ENCODE data around the gene PIK3R6. TPM values are rescaled to one million over a fixed set of nuclear protein-coding genes. Genes with fewer than 3 reads are reported as not detected.

Gene PIK3R6
- total and polyA plus RNA-seq, 2 donors, result 0.79 to 0.95 TPM

GRCh38 chr17:8875957-8876356 lies 8.5 kb upstream of the PIK3R6 start:
- no peak overlapping the region for H3K4me3 ChIP-seq (ENCODE audit: low read depth, low read length)
- no peak overlapping the region for H3K27ac ChIP-seq (ENCODE audit: low read depth)
- no peaks in the 10 kb centered on the region for H3K4me1 ChIP-seq (ENCODE audit: insufficient read depth)
- DNase-seq (ENCODE audit: extremely low spot score), result no peak
- WGBS, result 67% methylated on average over 5 of the region's 5 CpGs
- no peaks in the 10 kb centered on the region for H3K36me3 ChIP-seq (ENCODE audit: insufficient read depth)

- DNase-seq (ENCODE audit: extremely low spot score), result no peak
- Histone ChIP-seq H3K4me1 (ENCODE audit: insufficient read depth) (no peaks in the 10 kb centered on the region), H3K27ac (ENCODE audit: low read depth) (no peak overlapping the region), H3K4me3 (ENCODE audit: low read depth, low read length) (no peak overlapping the region), H3K36me3 (ENCODE audit: insufficient read depth) (no peaks in the 10 kb centered on the region)
- 77% methylated on average over 12 of the region's 12 CpGs for WGBS
Measured at GRCh38 chr17:8875436-8875835, 8.0 kb upstream of the PIK3R6 start.

- WGBS, result 56% methylated on average over 19 of the region's 19 CpGs
- Histone ChIP-seq H3K4me1 (ENCODE audit: insufficient read depth) (no peaks in the 10 kb centered on the region), H3K27ac (ENCODE audit: low read depth) (no peak overlapping the region), H3K4me3 (ENCODE audit: low read depth, low read length) (no peak overlapping the region), H3K36me3 (ENCODE audit: insufficient read depth) (no peaks in the 10 kb centered on the region)
- no peak for DNase-seq (ENCODE audit: extremely low spot score)
Measured at GRCh38 chr17:8873801-8874715, 6.6 kb upstream of the PIK3R6 start.

GRCh38 chr17:8872705-8873435 lies 5.4 kb upstream of the PIK3R6 start:
- 54% methylated on average over 17 of the region's 17 CpGs for WGBS
- Histone ChIP-seq H3K36me3 (ENCODE audit: insufficient read depth) (no peaks in the 10 kb centered on the region), H3K4me3 (ENCODE audit: low read depth, low read length) (no peak overlapping the region), H3K4me1 (ENCODE audit: insufficient read depth) (no peaks in the 10 kb centered on the region), H3K27ac (ENCODE audit: low read depth) (no peak overlapping the region)
- no peak for DNase-seq (ENCODE audit: extremely low spot score)

GRCh38 chr17:8872036-8872704 lies 4.7 kb upstream of the PIK3R6 start:
- no peaks in the 10 kb centered on the region for H3K4me1 ChIP-seq (ENCODE audit: insufficient read depth)
- H3K27ac ChIP-seq (ENCODE audit: low read depth), result no peak overlapping the region
- H3K4me3 ChIP-seq (ENCODE audit: low read depth, low read length), result no peak overlapping the region
- WGBS, result 65% methylated on average over 7 of the region's 7 CpGs
- DNase-seq (ENCODE audit: extremely low spot score), result no peak
- H3K36me3 ChIP-seq (ENCODE audit: insufficient read depth), result no peaks in the 10 kb centered on the region

- Histone ChIP-seq H3K4me1 (ENCODE audit: insufficient read depth) (no peaks in the 10 kb centered on the region), H3K27ac (ENCODE audit: low read depth) (no peak overlapping the region), H3K36me3 (ENCODE audit: insufficient read depth) (no peaks in the 10 kb centered on the region), H3K4me3 (ENCODE audit: low read depth, low read length) (no peak overlapping the region)
- no peak for DNase-seq (ENCODE audit: extremely low spot score)
- WGBS, result 81% methylated on average over 13 of the region's 13 CpGs
Measured at GRCh38 chr17:8871081-8871581, 3.7 kb upstream of the PIK3R6 start.

GRCh38 chr17:8870406-8871040 lies 3.0 kb upstream of the PIK3R6 start:
- DNase-seq (ENCODE audit: extremely low spot score), result no peak
- no peaks in the 10 kb centered on the region for H3K36me3 ChIP-seq (ENCODE audit: insufficient read depth)
- H3K4me3 ChIP-seq (ENCODE audit: low read depth, low read length), result no peak overlapping the region
- 83% methylated on average over 13 of the region's 13 CpGs for WGBS
- H3K4me1 ChIP-seq (ENCODE audit: insufficient read depth), result no peaks in the 10 kb centered on the region
- H3K27ac ChIP-seq (ENCODE audit: low read depth), result no peak overlapping the region

GRCh38 chr17:8869114-8869815 lies 1.8 kb upstream of the PIK3R6 start:
- H3K36me3 ChIP-seq (ENCODE audit: insufficient read depth), result no peaks in the 10 kb centered on the region
- WGBS, result 60% methylated on average over 11 of the region's 11 CpGs
- no peak for DNase-seq (ENCODE audit: extremely low spot score)

GRCh38 chr17:8868529-8868951 lies 1.1 kb upstream of the PIK3R6 start:
- H3K36me3 ChIP-seq (ENCODE audit: insufficient read depth), result no peaks in the 10 kb centered on the region
- DNase-seq (ENCODE audit: extremely low spot score), result no peak
- no peaks in the 10 kb centered on the region for H3K4me1 ChIP-seq (ENCODE audit: insufficient read depth)
- H3K27ac ChIP-seq (ENCODE audit: low read depth), result no peak overlapping the region
- 87% methylated on average over 4 of the region's 4 CpGs for WGBS
- no peak overlapping the region for H3K4me3 ChIP-seq (ENCODE audit: low read depth, low read length)

More at GRCh38 chr17:8869114-8869815, 1.8 kb upstream of the PIK3R6 start:
- Histone ChIP-seq H3K27ac (ENCODE audit: low read depth) (no peak overlapping the region), H3K4me3 (ENCODE audit: low read depth, low read length) (no peak overlapping the region), H3K4me1 (ENCODE audit: insufficient read depth) (no peaks in the 10 kb centered on the region)

GRCh38 chr17:8868092-8868491 lies 618 bp upstream of the PIK3R6 start:
- no peak overlapping the region for H3K27ac ChIP-seq (ENCODE audit: low read depth)
- H3K36me3 ChIP-seq (ENCODE audit: insufficient read depth), result no peaks in the 10 kb centered on the region
- no peak overlapping the region for H3K4me3 ChIP-seq (ENCODE audit: low read depth, low read length)
- no peaks in the 10 kb centered on the region for H3K4me1 ChIP-seq (ENCODE audit: insufficient read depth)
- WGBS, result 79% methylated on average over 1 of the region's 1 CpG
- DNase-seq (ENCODE audit: extremely low spot score), result no peak

- 91% methylated on average over 7 of the region's 7 CpGs for WGBS
- Histone ChIP-seq H3K4me1 (ENCODE audit: insufficient read depth) (no peaks in the 10 kb centered on the region), H3K4me3 (ENCODE audit: low read depth, low read length) (no peak overlapping the region), H3K27ac (ENCODE audit: low read depth) (no peak overlapping the region), H3K36me3 (ENCODE audit: insufficient read depth) (no peaks in the 10 kb centered on the region)
- DNase-seq (ENCODE audit: extremely low spot score), result no peak
Measured at GRCh38 chr17:8865811-8866210, 1.7 kb downstream of the PIK3R6 start.

GRCh38 chr17:8865385-8865784 lies 2.1 kb downstream of the PIK3R6 start:
- no peaks in the 10 kb centered on the region for H3K4me1 ChIP-seq (ENCODE audit: insufficient read depth)
- H3K36me3 ChIP-seq (ENCODE audit: insufficient read depth), result no peaks in the 10 kb centered on the region
- DNase-seq (ENCODE audit: extremely low spot score), result no peak
- WGBS, result 40% methylated on average over 6 of the region's 6 CpGs
- no peak overlapping the region for H3K27ac ChIP-seq (ENCODE audit: low read depth)
- H3K4me3 ChIP-seq (ENCODE audit: low read depth, low read length), result no peak overlapping the region
